GM08714 (cell line): Measurements from ENCODE around the gene NPAS3.

Experiments
- H3K4me3 ChIP-seq: fragments of 200-500 bp; sonication (Bioruptor generic); 2 replicates; pipeline ENCODE4 v1.5.1; 2014; ENCODE audit warnings: mild to moderate bottlenecking, low read length, inconsistent platforms
- ZNF274 ChIP-seq: IDR thresholded peaks from 2 replicates; pipeline ENCODE4 v1.6.1; 2012; ENCODE audit warnings: mild to moderate bottlenecking, low read depth, low read length

Gene NPAS3

DNA sequence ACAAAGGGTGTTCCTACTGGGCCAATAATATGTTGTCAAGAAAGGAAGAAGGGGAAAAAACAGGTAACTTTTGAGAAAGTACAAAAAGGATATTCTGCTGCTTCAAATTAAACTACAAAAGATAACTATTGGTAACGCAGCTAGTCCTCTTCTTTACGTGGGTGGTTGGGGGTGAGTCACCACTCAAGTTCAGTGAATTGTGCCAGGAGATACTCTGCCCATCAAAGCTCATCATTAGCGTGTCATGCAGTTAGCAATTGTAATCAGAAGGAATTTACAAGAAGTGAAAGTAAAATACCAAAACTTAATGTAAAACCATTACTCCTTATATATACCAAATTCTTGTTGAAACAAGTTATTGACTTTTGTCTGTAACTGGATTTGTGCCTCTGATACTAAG lies 342.0 kb downstream of the NPAS3 start:
- no peak overlapping the region for H3K4me3 ChIP-seq
- TF ChIP-seq ZNF274 = no peak

DNA sequence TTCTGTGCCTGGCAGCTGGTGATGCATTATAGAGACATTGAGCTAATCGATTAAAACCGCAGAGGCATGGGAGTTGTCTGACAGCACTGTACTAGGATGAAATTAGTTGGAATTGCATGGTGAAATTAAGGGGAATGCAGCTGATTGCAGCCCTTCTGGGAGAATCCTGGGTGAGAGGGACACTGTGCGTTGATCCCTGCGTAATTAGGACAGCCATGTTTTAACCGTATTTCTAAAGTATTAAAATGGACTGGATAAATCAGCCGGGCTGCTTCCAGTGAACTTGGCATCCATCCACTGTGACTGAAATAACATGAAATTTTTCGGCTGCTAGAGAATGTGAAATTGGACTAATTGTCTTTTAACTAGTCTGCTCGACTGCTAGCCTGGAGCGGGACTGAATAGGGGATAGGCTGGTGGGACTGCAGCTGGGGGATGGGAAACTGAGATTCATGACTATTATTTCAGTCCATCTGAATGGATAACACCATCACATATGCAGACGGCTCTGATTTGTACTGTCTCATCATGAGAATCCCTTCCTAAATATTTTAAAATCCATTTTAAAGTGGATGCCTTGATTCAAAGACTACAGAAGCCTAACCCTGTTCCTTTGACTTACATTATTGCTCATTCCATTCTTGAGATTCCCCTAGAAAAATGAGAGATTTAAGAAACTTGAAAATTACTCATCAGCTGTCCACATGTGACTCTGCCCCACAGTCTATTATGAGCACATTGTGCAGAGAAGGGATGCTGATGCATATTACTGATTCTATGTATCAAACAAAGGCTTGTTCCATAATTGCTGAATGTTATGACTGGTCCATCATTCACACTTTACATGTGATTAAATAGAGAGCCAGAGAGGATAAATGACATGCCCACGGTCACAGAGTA lies 343.9 kb downstream of the NPAS3 start:
- no peak overlapping the region for H3K4me3 ChIP-seq
- TF ChIP-seq ZNF274 = no peak

DNA sequence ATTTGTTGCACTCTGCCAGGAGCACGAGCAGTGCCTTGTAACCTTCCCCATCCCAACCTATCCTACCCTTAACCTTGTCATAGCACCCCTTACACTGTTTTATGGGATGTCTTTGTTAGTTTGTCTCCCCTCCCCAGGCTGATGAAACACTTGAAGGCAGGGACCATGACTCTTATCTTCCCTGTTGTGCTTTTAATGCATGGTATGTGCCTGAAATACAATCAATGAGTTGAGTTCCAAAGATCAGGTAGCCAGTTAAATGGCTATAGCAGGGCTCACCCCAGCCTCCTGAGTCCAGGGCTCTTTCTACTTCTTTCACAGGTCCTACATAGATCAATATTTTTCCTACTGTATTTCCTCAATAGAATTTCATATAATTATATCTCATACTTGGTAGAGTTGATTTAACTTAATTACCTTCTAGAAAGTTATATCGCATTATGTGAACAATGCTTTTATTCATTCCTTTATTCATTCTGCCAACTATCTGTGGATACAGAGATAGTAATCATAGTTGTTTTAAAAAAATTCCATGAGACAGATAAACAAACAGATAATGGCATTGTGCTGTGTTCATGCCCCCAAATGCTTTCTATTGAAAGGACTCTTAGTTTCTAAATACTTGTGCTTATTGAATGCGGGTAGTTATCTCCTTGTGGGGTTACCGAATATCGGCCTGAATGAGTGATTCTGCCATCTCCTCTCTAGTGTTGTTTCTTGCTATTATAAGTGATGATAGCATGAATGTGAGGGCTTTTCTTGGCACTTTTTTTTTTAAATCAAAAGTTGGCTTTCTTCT lies 347.4 kb downstream of the NPAS3 start:
- TF ChIP-seq ZNF274 = no peak
- no peak overlapping the region for H3K4me3 ChIP-seq

DNA sequence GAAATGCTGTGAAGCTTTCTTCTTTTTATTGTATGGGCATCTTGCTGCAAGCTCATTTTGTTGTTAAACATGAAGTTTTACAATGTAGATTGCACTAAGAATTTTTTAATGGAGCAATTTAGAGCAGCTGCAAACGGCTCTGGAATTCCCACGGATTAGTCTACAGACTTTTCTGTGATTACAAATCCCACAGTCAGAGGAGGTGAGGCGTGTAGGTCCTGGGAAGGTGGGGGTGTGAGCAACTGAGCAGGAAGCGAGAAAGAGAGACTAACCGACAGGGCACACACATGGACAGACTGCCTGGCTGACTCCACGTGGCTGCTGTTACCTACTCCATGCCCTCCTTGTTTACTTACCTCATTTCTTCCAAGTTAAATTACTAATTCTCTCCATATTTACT lies 348.5 kb downstream of the NPAS3 start:
- H3K4me3 ChIP-seq = no peak overlapping the region
- TF ChIP-seq ZNF274 = no peak

DNA sequence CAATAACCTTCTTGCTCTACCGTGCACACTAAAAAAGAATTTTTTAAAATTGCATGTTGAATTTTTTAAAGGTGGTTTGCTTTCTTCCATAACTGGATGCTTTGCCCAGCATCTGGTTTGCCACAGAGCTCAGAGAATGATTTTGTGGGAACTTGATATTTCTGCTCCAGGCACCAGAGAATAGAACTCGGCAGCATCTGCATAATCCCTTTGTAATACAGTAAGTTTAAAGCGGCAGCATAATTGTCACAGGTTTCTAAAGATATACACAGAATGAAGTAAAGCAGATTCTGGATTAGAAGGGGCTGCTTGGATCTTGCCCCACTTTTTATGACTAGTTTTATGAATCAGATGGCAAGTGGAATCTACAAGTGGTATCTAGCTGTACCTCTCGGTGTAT lies 352.0 kb downstream of the NPAS3 start:
- no peak for TF ChIP-seq ZNF274
- no peak overlapping the region for H3K4me3 ChIP-seq

DNA sequence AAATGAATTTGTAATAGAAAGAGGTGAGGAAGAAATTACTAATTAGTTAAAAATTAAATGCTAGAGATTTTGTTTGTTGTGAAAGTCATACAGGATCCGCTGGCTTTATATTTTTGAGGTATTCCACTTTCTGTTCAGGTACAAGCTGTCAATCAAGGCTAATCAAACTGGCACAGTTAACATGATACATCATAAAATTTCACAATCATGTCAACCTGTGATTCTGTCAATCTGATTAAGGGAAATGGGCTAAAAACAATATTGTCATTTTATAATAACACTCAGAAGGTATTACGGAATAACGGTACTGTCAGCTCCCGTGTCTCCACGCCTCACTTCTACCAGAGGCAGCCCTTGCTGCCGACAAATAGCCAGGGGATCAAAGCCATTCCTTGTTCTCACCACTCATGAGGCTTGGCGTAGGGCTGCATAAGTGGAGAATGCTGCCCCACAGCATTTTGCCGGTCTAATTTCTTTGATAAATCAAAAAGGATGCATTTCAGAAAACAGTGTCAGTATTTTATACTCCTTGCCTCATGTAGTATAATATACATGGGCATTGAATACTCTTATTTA lies 352.9 kb downstream of the NPAS3 start:
- no peak overlapping the region for H3K4me3 ChIP-seq
- no peak for TF ChIP-seq ZNF274

DNA sequence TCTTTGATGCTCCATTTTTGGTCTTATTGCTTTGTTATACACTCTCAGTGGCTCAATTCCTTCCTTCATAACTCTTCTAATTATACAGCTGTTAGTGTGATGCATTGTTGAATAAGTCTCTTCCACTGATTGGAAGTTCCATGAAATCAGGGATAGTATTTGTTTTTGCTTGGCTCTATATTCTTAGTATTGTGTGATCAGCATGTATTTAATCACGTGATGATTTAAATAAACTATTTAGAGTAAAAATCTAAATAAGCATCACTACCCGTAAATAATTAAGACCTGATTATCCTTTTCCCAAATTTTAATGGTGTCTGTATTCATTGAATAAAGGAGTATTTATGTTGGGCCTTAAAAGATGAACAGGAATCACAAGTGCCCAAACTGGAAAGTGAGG lies 355.7 kb downstream of the NPAS3 start:
- TF ChIP-seq ZNF274 = no peak
- H3K4me3 ChIP-seq = no peak overlapping the region

DNA sequence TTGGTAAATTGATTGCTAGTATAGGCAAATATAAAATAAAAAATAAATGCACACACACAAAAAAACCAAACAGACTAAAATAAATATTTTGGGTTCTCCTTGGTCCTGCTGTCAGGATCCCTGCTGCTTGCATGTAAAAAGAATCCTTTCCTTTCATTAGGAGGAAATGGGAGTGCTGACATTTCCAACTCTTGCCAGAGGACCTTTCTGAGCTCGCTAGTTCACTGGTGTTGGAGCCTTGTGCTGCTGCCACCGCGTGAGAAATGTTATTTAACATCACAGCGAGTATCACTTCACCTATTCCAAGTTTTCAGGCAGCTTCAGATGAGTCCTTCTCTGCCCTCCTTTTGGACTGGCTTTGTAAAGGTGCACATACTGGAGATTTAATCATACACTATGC lies 358.9 kb downstream of the NPAS3 start:
- H3K4me3 ChIP-seq = no peak overlapping the region
- no peak for TF ChIP-seq ZNF274

DNA sequence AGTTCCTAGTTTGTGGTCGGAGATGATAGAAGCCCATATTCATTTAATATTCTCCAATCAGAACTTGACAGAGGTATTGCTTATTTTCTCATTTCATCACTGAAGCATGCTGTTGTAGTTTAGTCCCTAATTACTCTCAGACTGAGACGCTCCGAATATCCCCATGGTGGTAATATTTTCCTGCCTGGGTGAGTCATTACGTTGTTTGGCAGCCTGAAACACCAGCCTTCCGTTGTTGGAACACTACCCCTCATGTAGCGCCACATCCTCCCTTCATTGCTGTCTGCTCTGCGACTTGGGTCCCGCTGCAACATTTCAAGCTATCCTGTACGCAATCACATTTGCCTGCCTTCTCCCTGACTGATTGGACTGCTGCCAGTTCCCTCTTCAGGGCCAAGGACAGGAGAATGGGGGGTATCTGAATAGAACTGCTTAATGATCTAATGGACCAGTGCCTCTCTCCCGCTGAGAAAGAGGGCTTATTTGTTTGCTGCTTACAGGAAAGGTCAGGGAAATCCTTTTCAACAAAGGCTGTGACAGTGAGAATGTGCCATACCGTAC lies 369.1 kb downstream of the NPAS3 start:
- no peak overlapping the region for H3K4me3 ChIP-seq
- TF ChIP-seq ZNF274 = no peak

DNA sequence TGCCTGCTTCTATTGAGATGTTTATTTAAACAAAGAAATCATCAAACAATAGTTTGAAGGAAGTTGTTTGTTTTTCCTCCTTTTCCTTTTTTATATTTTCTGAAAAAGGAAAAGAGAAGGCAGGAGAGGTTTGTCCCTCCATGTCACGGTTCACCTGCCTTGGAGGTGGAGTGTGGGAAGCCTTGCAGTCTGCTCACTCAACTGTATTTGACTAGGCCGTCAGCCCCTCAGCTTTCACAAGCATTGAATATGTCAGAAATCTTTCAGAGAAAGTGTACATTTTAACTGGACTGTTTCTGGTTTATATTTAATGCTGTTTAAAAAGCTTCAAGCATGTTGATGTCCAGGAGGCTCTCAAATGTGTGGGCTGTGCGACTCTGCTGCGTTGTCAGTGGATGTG lies 370.4 kb downstream of the NPAS3 start:
- H3K4me3 ChIP-seq = no peak overlapping the region
- no peak for TF ChIP-seq ZNF274

DNA sequence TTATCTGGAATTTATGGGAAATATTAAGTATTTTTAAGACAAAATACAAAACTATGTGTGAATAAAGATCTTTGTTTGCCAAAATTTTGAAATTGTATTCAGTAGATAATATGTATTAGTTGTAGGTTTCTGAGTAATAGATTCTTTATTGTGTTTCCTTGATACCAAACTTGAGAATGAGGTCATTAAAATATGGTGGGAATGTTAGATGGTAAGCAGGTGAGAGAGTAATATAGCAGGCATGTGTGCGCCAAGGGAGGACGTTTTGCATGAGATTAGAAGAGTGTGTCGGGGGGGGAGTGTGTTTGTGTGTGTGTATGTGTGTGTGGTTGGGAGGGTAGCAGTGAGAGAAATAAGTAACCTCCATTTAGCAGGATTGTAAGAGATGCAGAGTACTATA lies 376.5 kb downstream of the NPAS3 start:
- TF ChIP-seq ZNF274 = no peak
- H3K4me3 ChIP-seq = no peak overlapping the region

DNA sequence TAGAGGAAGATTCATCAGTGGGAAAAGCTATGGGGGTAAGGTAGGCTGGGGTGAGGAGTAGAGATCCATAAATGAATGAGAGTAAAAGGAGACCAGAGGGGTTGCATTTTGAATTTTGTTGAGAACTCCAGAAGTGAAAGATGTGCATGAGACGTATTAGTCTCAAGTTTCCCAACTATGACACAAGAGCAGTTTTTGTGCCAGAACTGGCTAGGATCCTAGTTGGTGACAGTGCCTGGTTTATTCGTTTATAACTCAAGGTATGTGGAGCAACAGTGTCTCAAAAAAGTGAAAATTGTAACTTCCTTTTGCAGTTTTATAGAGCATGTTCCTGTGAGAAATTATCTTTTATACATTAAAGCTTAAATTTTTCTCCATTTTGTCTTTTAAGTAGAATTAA lies 377.0 kb downstream of the NPAS3 start:
- TF ChIP-seq ZNF274 = no peak
- no peak overlapping the region for H3K4me3 ChIP-seq

DNA sequence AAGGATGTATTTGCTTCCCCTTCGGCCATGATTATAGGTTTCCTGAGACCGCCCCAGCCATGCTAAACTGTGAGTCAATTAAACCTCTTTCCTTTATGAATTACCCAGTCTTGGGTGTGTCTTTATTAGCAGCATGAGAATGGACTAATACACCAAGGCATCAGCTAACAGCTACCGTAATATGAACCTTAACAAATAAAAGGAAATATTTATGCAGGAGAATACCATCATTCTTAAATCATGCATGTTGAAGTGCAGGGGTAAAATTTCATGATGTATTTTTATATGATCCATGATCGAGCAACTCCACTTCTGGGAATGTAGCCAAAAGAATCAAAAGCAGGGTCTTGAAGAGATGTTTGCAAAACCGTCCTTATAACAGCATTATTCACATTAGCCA lies 379.0 kb downstream of the NPAS3 start:
- no peak for TF ChIP-seq ZNF274
- H3K4me3 ChIP-seq = no peak overlapping the region

DNA sequence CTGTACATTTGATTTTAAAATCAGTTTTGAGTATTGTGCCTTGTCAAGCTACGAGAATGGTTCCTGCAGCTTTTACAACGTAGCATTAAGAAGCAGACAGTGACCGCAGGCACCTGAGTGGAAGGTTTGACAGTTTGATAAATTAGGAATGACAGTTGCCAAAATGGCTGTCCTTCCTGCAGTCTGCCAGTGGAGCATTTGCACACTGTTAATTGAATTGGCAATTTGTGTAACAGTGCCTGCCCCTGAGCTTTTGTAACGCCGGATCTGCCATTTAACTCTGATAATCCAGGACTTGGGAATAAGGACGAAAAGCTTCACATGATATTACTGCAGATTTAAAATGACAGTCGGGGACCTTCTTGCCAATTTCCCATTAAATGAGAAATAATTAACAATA lies 385.3 kb downstream of the NPAS3 start:
- no peak overlapping the region for H3K4me3 ChIP-seq

DNA sequence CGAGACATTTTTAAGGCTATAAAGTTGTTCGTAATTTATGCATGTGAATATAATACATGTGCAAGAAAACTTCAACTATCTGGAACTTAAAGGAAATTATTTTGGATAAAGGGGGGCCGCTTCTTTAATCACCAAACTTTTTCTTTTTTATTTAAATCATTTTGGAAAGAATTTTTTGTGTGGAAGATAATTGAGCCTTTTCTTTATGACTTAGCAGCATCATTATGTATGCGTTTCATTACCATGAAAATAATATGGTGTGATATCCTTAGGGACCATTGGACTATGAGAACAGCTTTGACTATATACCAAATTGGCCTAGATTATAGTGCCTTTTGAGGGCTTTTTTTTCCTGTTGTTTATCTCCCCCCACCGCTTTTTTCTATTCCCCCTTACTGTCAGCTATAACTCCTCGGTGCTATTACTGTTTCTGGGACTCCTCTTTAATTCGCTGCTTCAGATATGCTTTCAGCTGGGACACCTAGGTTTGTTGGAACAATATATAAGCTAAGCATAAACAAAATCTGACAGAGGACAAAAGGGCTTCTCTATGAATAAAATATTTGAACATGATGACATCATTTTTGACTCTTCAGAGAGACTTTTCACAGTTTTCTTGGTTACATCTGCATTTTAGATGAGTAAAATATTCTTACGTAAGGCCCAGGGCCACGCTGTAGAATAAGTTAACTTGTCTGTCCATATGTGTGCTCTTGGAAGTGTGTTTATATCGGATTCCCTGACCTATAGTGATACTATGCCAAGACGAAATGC lies 392.7 kb downstream of the NPAS3 start:
- no peak overlapping the region for H3K4me3 ChIP-seq
- no peak for TF ChIP-seq ZNF274

More for the DNA sequence above, 385.3 kb downstream of the NPAS3 start:
- no peak for TF ChIP-seq ZNF274
